ENCODE data around the gene AP1M1.

The AP1M1 gene

DNA sequence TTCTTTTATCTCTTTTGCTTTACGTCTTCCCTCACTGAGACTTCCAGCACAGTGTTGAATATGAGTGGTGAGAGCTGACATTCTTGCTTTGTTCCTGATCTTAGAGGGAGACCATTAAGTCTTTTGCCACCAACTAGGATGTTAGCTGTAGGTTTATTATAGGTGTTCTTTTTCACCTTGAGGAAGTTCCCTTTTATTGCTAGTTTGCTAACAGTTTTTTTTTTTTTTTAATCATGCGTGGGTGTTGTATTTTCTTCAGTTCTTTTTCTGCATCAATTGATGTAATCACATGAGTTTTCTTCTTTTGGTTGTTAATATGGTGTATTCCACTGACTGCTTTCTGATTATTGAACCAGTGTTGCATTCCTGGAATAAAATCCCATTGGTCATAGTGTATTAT, 21.1 kb downstream of the AP1M1 start:
- no peak for TF ChIP-seq CTCF (IDR thresholded peaks at IDR 0.05; ENCODE audit: control extremely low read depth, extremely low read depth, low read depth, missing control alignments)
- ChIA-PET POLR2A (interaction anchor here (0.7 kb wide), 1 partner anchor 10 kb away, joined by 4 read pairs; no protein-coding TSS in a partner anchor), CTCF (interaction anchor here (1.4 to 1.5 kb wide), 2 partner anchors 12 to 16 kb away, joined by 3 to 5 read pairs; no protein-coding TSS in a partner anchor)
- no peak for DNase-seq (ENCODE audit: extremely low spot score)

DNA sequence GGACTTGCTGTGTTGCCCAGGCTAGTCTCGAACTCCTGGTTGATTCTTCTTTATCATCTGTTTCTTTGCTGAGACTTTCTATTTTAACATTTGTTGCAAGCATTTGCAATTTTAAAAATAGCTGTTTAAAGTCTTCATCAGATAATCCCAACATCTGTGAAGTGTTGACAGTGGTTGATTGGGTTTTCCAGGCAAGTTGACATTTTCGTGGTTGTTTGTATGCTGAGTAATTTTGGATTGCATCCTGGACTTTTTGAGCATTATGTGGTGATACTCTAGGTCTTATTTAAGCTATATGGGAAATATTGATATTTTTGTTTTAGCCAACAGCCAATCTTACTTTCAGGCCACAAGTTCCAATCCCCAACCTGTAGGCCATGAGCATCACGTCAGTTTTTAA, 25.1 kb downstream of the AP1M1 start:
- POLR2A ChIA-PET: no interaction called here
- CTCF ChIA-PET: interaction anchor here (0.6 to 1.5 kb wide), 4 partner anchors 24 to 1046 kb away, joined by 3 to 4 read pairs (median 4); no protein-coding TSS in a partner anchor
- DNase-seq (ENCODE audit: extremely low spot score): no peak
- no peak for TF ChIP-seq CTCF (IDR thresholded peaks at IDR 0.05; ENCODE audit: control extremely low read depth, extremely low read depth, low read depth, missing control alignments)

- ChIA-PET CTCF (interaction anchor here (1.1 to 1.5 kb wide), 3 partner anchors 163 to 194 kb away, joined by 3 to 4 read pairs (median 4); no protein-coding TSS in a partner anchor), POLR2A (no interaction called here)
- no peak for TF ChIP-seq CTCF (IDR thresholded peaks at IDR 0.05; ENCODE audit: control extremely low read depth, extremely low read depth, low read depth, missing control alignments)
- no peak for DNase-seq (ENCODE audit: extremely low spot score)
Measured at GRCh38 chr19:16223746-16224145, 26.0 kb downstream of the AP1M1 start.

DNA sequence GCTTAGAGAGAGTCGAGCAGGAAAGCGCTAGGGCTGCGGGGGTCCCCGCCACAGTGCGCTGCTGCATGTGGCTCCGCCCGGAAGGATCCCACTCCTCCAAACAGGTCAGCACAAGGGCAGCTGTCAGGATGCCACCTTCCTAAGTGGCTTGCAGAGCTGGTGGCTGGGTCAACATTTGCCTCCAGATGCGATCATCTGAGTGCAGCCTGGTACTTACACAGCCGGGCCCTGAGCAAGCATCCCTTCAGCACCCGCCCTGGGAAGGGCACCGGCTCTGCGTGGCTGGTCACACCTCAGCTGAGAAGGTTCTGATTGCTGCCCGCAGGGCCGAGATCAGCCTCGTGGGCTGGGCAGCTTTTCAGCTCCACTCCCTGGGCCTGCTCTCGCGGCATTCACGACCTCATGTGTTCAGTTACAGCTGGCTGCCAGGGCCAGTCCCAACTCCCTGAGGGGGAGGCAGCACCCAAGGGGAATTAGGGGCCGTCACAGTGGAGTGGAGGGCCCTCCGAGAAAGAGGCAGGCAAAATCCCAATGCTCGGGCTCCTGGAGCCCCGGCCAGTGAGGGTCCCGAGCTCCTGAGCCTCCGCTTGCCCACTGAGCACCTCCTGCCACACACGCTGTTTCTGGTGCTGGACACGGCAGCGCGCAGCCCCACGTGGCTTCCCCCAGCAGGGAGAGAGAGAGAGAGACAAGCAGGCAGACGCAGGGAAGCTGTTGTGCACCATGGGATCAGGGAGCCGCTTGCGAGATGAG, 26.8 kb downstream of the AP1M1 start:
- CTCF ChIA-PET: interaction anchor here (1.1 to 1.5 kb wide), 4 partner anchors 159 to 193 kb away, joined by 3 to 4 read pairs (median 4); no protein-coding TSS in a partner anchor
- DNase-seq (ENCODE audit: extremely low spot score): no peak
- no peak for TF ChIP-seq CTCF (IDR thresholded peaks at IDR 0.05; ENCODE audit: control extremely low read depth, extremely low read depth, low read depth, missing control alignments)
- POLR2A ChIA-PET: no interaction called here

DNA sequence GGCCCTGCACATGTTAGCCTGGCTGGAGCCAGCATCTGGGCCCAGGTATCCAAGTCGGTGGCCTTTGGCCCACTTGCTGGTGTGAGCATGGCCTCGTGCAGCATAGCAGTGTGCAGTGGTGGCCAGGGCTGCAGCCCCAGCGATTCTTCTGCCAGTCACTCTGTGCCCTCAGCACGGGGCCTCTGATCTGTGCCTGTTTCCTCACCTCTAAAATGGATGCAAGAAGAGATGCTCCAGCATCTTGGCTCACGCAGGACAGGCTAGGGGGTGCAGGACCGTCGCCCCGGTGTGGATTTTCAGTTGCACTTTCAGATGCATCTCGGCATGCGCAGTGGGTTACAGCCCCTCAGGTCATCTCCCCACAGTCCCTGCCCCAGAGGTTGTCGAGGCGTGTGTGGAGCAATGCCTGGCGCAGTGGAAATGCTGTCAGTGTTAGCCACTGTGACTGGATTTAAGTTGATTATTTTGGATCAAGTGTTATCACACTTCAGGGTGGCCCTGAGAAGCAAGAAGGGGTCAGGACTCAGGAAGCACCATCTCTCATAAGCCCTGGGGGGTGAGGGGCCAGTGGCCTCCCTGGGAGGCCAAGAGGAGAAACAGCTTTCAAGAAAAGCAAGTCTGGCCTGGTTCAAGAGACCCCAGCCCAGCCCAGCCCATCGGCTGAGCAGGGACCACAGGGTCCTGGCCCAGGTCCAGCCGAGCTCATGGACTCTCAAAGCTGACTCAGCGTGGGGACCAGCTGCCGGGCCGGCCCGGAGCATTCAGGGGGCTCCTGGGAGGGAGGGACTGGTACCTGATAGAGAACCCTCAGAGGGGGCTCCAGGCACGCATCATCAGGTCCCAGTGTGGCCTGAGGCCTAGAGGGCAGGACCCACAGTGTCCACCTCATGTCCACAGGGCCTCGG, 27.8 kb downstream of the AP1M1 start:
- no peak for TF ChIP-seq CTCF (IDR thresholded peaks at IDR 0.05; ENCODE audit: control extremely low read depth, extremely low read depth, low read depth, missing control alignments)
- POLR2A ChIA-PET: no interaction called here
- no peak for DNase-seq (ENCODE audit: extremely low spot score)
- CTCF ChIA-PET: interaction anchor here (1.4 kb wide), 1 partner anchor 158 kb away, joined by 4 read pairs; no protein-coding TSS in a partner anchor

DNA sequence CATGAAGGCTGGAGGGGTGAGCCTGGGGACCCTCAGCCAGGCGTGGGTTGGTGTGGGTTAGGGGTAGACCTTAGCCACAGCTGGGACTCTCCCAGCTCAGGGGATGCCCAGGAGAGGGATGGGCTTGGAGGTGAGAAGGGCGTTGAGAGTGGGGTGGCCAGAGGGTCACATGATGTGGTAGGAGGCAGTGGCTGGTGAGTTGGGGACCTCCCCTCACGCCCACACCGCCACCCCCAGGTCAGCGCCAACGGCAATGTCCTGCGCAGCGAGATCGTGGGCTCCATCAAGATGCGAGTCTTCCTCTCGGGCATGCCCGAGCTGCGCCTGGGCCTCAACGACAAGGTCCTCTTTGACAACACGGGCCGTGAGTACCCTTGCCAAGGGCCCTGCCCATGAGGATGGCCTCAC, 28.5 kb downstream of the AP1M1 start:
- CTCF ChIA-PET: no interaction called here
- DNase-seq (ENCODE audit: extremely low spot score): no peak
- no peak for TF ChIP-seq CTCF (IDR thresholded peaks at IDR 0.05; ENCODE audit: control extremely low read depth, extremely low read depth, low read depth, missing control alignments)
- POLR2A ChIA-PET: no interaction called here
